Measurements from ENCODE around the gene ZSCAN30.

GRCh38 chr18:35289293-35289692 is 736 bp downstream of the ZSCAN30 start:
- TF ChIP-seq CTCF (IDR thresholded peaks at IDR 0.05) (no peak), EP300 (IDR thresholded peaks at IDR 0.05) (no peak), POLR2AphosphoS5 (IDR thresholded peaks at IDR 0.05) (no peak), POLR2A (IDR thresholded peaks at IDR 0.05; ENCODE audit: low read depth) (no peak)

Data from esophagus muscularis mucosa (tissue), 4 donors.